ENCODE data around the gene BRD4. TPM values are rescaled to one million over a fixed set of nuclear protein-coding genes. Genes with fewer than 3 reads are reported as not detected.

The BRD4 gene
- total RNA-seq, 2 experiments from 2014 or later: 33.6 to 143 TPM

GRCh38 chr19:15285896-15286591, 46.3 kb downstream of the BRD4 start:
- Histone ChIP-seq H3K79me2 (ENCODE audit: insufficient read depth, low read depth, low read length) (peaks cover 100% of the 10 kb centered on the region), H3K4me2 (ENCODE audit: low read length) (peak overlapping the region; percentile 79), H3K4me3 (ENCODE audit: low read depth, low read length, poor library complexity, severe bottlenecking) (peak overlapping the region; percentile 53), H4K20me1 (ENCODE audit: insufficient read depth, low read length) (peaks cover 66% of the 10 kb centered on the region), H3K4me1 (ENCODE audit: insufficient read depth, low read length, poor library complexity, severe bottlenecking) (peaks cover 100% of the 10 kb centered on the region), H3K9me3 (ENCODE audit: low read length) (no peaks in the 10 kb centered on the region), H3K9me2 (ENCODE audit: insufficient read depth, low read length) (no peaks in the 10 kb centered on the region), H2AFZ (ENCODE audit: low read length) (no peak overlapping the region), H3K36me3 (ENCODE audit: insufficient read depth, low read length) (peaks cover 4% of the 10 kb centered on the region; the same call in 1 of the 2 replicates), H3K27ac (ENCODE audit: low read depth, low read length, poor library complexity, severe bottlenecking) (peak overlapping the region; percentile 87)
- CTCF ChIA-PET (ENCODE audit: unreplicated experiment): no interaction called here
- intact Hi-C loops (cut with micrococcal nuclease; ENCODE audit: unreplicated experiment): loop anchor here (2.0 kb wide), 2 partner anchors 45 to 93 kb away; partner anchors contain the start of gene AKAP8
- DNase-seq (ENCODE audit: low spot score): peak; percentile 87
- no TSS peak for BruUV-seq (replicated peaks)
- TF ChIP-seq CTCF (conservative IDR thresholded peaks at IDR 0.05; ENCODE audit: low read length): no peak
- TF ChIP-seq EZH2phosphoT487 (IDR thresholded peaks at IDR 0.05; ENCODE audit: borderline replicate concordance, low read depth, low read length): no peak
- POLR2A ChIA-PET: no interaction called here

DNA sequence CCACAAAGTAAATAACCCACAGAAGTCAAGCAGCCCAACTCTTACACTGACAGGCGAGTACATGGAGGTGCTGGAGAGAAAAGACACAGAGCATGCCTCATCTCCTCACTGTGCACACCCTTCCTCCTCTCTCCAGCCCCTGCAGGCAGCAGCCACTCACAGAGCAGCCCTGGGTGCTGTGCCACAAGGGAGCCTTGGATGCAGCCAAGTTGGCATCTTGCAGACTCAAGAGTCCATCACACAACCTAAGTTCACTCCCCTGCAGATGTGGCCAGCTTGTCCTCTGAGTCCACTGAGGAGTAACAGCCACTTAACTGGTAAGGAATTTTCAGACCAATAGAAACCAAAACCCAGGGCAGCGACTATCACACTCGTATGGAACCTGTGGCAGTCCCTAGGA, 47.4 kb downstream of the BRD4 start:
- intact Hi-C loops (cut with micrococcal nuclease; ENCODE audit: unreplicated experiment): no loop called here
- TF ChIP-seq CTCF (conservative IDR thresholded peaks at IDR 0.05; ENCODE audit: low read length): no peak
- TF ChIP-seq EZH2phosphoT487 (IDR thresholded peaks at IDR 0.05; ENCODE audit: borderline replicate concordance, low read depth, low read length): no peak

DNA sequence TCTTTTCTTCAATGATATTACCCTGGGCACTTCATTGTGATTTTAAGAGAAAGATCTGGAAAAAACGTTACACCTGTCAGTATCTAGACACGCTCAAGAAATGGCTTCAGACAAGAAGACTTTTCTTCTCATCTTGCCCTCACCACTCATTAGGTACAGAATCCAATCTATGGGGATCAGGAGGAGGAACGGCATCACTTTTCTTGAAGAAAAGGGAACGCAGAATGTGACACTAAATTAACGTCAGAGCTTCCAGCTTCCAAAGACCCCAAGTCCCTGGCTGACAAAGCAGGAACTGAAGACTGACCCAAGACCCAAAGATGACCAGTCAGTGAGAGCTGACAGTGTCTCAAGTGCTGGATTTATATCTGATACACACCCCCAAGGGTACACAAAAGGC, 48.2 kb downstream of the BRD4 start:
- POLR2A ChIA-PET: no interaction called here
- TF ChIP-seq EZH2phosphoT487 (IDR thresholded peaks at IDR 0.05; ENCODE audit: borderline replicate concordance, low read depth, low read length) (no peak), CTCF (conservative IDR thresholded peaks at IDR 0.05; ENCODE audit: low read length) (no peak)
- Histone ChIP-seq H2AFZ (ENCODE audit: low read length) (no peak overlapping the region), H3K9me2 (ENCODE audit: insufficient read depth, low read length) (no peaks in the 10 kb centered on the region), H3K79me2 (ENCODE audit: insufficient read depth, low read depth, low read length) (peaks cover 100% of the 10 kb centered on the region), H3K4me3 (ENCODE audit: low read depth, low read length, poor library complexity, severe bottlenecking) (no peak overlapping the region), H3K9me3 (ENCODE audit: low read length) (no peaks in the 10 kb centered on the region), H3K27ac (ENCODE audit: low read depth, low read length, poor library complexity, severe bottlenecking) (no peak overlapping the region), H3K36me3 (ENCODE audit: insufficient read depth, low read length) (peaks cover 13% of the 10 kb centered on the region; the same call in 1 of the 2 replicates), H3K4me2 (ENCODE audit: low read length) (no peak overlapping the region), H3K4me1 (ENCODE audit: insufficient read depth, low read length, poor library complexity, severe bottlenecking) (peaks cover 99% of the 10 kb centered on the region), H4K20me1 (ENCODE audit: insufficient read depth, low read length) (peaks cover 70% of the 10 kb centered on the region)
- DNase-seq (ENCODE audit: low spot score): no peak
- CTCF ChIA-PET (ENCODE audit: unreplicated experiment): no interaction called here
- no TSS peak for BruUV-seq (replicated peaks)
- intact Hi-C loops (cut with micrococcal nuclease; ENCODE audit: unreplicated experiment): no loop called here

More for the DNA sequence above, 47.4 kb downstream of the BRD4 start:
- Histone ChIP-seq H3K27ac (ENCODE audit: low read depth, low read length, poor library complexity, severe bottlenecking) (no peak overlapping the region), H3K4me3 (ENCODE audit: low read depth, low read length, poor library complexity, severe bottlenecking) (no peak overlapping the region), H3K36me3 (ENCODE audit: insufficient read depth, low read length) (peaks cover 11% of the 10 kb centered on the region; the same call in 1 of the 2 replicates), H3K9me3 (ENCODE audit: low read length) (no peaks in the 10 kb centered on the region), H4K20me1 (ENCODE audit: insufficient read depth, low read length) (peaks cover 66% of the 10 kb centered on the region), H3K79me2 (ENCODE audit: insufficient read depth, low read depth, low read length) (peaks cover 100% of the 10 kb centered on the region), H3K4me1 (ENCODE audit: insufficient read depth, low read length, poor library complexity, severe bottlenecking) (peaks cover 100% of the 10 kb centered on the region), H2AFZ (ENCODE audit: low read length) (no peak overlapping the region), H3K9me2 (ENCODE audit: insufficient read depth, low read length) (no peaks in the 10 kb centered on the region), H3K4me2 (ENCODE audit: low read length) (peak overlapping the region; percentile 79)
- ChIA-PET CTCF (ENCODE audit: unreplicated experiment) (no interaction called here), POLR2A (no interaction called here)
- no TSS peak for BruUV-seq (replicated peaks)
- DNase-seq (ENCODE audit: low spot score): no peak

All from OCI-LY7 (cell line).